GM12892 (cell line): ENCODE data around the gene RAPGEF1.
A peak's percentile ranks its signal among the peaks of the same experiment; 100 is the strongest.

Source experiments
- DNase-seq: peaks from one replicate; pipeline ENCODE4 v3.0.0; 2011; ENCODE audit not compliant: insufficient read length
- FAIRE-seq: peaks from 2 replicates; lab custom pipeline; 2011; peaks lifted over from hg19 to GRCh38; lab: Jason Lieb, UNC
- POLR2A ChIP-seq: IDR thresholded peaks from 2 replicates; pipeline ENCODE4 v1.6.1; 2011; ENCODE audit warnings: low read depth, low read length, control low read depth
- POLR2AphosphoS5 ChIP-seq: IDR thresholded peaks from 2 replicates; pipeline ENCODE4 v1.6.1; 2011; ENCODE audit warnings: low read depth, low read length, control low read depth
- TAF1 ChIP-seq: IDR thresholded peaks from 2 replicates; pipeline ENCODE4 v1.6.1; 2011; ENCODE audit warnings: low read depth, mild to moderate bottlenecking, control low read depth, low read length, borderline replicate concordance

The RAPGEF1 gene

GRCh38 chr9:131635285-131635684 lies 104.6 kb downstream of the RAPGEF1 start:
- FAIRE-seq: no peak
- TF ChIP-seq TAF1 (no peak), POLR2A (no peak)

GRCh38 chr9:131633491-131634031 lies 106.3 kb downstream of the RAPGEF1 start:
- DNase-seq (no peak), FAIRE-seq (no peak)
- TF ChIP-seq POLR2AphosphoS5 (no peak), POLR2A (no peak), TAF1 (no peak)

More at GRCh38 chr9:131635285-131635684, 104.6 kb downstream of the RAPGEF1 start:
- DNase-seq: no peak

- DNase-seq: no peak
- FAIRE-seq: no peak
- no peak for TF ChIP-seq TAF1
These were observed 108.6 kb downstream of the RAPGEF1 start for GRCh38 chr9:131631306-131631705.

GRCh38 chr9:131630205-131630831 lies 109.6 kb downstream of the RAPGEF1 start:
- TF ChIP-seq TAF1 (no peak), POLR2AphosphoS5 (peak; percentile 70; the same call in 1 of the 2 replicates), POLR2A (peak; percentile 71)
- DNase-seq (peak; percentile 39), FAIRE-seq (peak; percentile 86)

GRCh38 chr9:131629825-131630204 lies 110.1 kb downstream of the RAPGEF1 start:
- no peak for DNase-seq
- TF ChIP-seq POLR2AphosphoS5 (no peak), POLR2A (no peak), TAF1 (no peak)
- FAIRE-seq: no peak

GRCh38 chr9:131629226-131629500 lies 110.7 kb downstream of the RAPGEF1 start:
- FAIRE-seq: no peak
- TF ChIP-seq POLR2AphosphoS5: no peak
- no peak for TF ChIP-seq POLR2A
- TF ChIP-seq TAF1: no peak
- DNase-seq: no peak

- DNase-seq (no peak), FAIRE-seq (no peak)
- TF ChIP-seq POLR2AphosphoS5 (no peak; the same call in 1 of the 2 replicates), TAF1 (no peak), POLR2A (no peak)
These were observed 111.2 kb downstream of the RAPGEF1 start for GRCh38 chr9:131628459-131629225.

- TF ChIP-seq TAF1 (no peak), POLR2AphosphoS5 (peak; percentile 55; the same call in 1 of the 2 replicates)
- FAIRE-seq: peak; percentile 57
- DNase-seq: no peak
These were observed 112.0 kb downstream of the RAPGEF1 start for GRCh38 chr9:131627648-131628458.

GRCh38 chr9:131627326-131627647 lies 112.6 kb downstream of the RAPGEF1 start:
- DNase-seq (no peak), FAIRE-seq (no peak)
- TF ChIP-seq TAF1 (no peak), POLR2AphosphoS5 (no peak), POLR2A (no peak)

GRCh38 chr9:131625790-131626670 lies 113.8 kb downstream of the RAPGEF1 start:
- no peak for TF ChIP-seq POLR2A
- no peak for TF ChIP-seq POLR2AphosphoS5
- TF ChIP-seq TAF1: no peak

GRCh38 chr9:131625508-131625787 lies 114.4 kb downstream of the RAPGEF1 start:
- no peak for TF ChIP-seq POLR2A
- DNase-seq (no peak), FAIRE-seq (no peak)

More at GRCh38 chr9:131625790-131626670, 113.8 kb downstream of the RAPGEF1 start:
- no peak for DNase-seq
- no peak for FAIRE-seq
